Dedifferentiated amniotic fluid mesenchymal stem cell (primary cell): ENCODE measurements around the gene KCNJ3.

Source experiments
- DNase-seq: peaks from one replicate; pipeline ENCODE4 v3.0.0-alpha.2; 2016; ENCODE audit errors: extremely low spot score

Gene KCNJ3

GRCh38 chr2:154706660-154707059 lies 8.2 kb downstream of the KCNJ3 start:
- no peak for DNase-seq

GRCh38 chr2:154707994-154708575 lies 9.6 kb downstream of the KCNJ3 start:
- no peak for DNase-seq

GRCh38 chr2:154709215-154709614 lies 10.7 kb downstream of the KCNJ3 start:
- no peak for DNase-seq

GRCh38 chr2:154710078-154710477 lies 11.6 kb downstream of the KCNJ3 start:
- DNase-seq: no peak

- DNase-seq: no peak
Measured at GRCh38 chr2:154710685-154711084, 12.2 kb downstream of the KCNJ3 start.

- DNase-seq: no peak
Measured at GRCh38 chr2:154713675-154714074, 15.2 kb downstream of the KCNJ3 start.

- DNase-seq: no peak
Measured at GRCh38 chr2:154720651-154721050, 22.2 kb downstream of the KCNJ3 start.

GRCh38 chr2:154724194-154724797 lies 25.8 kb downstream of the KCNJ3 start:
- no peak for DNase-seq

GRCh38 chr2:154740361-154740760 lies 41.9 kb downstream of the KCNJ3 start:
- no peak for DNase-seq

- DNase-seq: no peak
Measured at GRCh38 chr2:154758871-154759270, 60.4 kb downstream of the KCNJ3 start.

GRCh38 chr2:154762638-154763037 lies 64.1 kb downstream of the KCNJ3 start:
- DNase-seq: no peak

- no peak for DNase-seq
Measured at GRCh38 chr2:154771664-154772284, 73.3 kb downstream of the KCNJ3 start.

GRCh38 chr2:154776825-154777224 lies 78.3 kb downstream of the KCNJ3 start:
- no peak for DNase-seq

- DNase-seq: no peak
Measured at GRCh38 chr2:154794406-154794805, 95.9 kb downstream of the KCNJ3 start.

GRCh38 chr2:154795651-154796050 lies 97.2 kb downstream of the KCNJ3 start:
- DNase-seq: no peak

- no peak for DNase-seq
Measured at GRCh38 chr2:154804451-154804850, 106.0 kb downstream of the KCNJ3 start.

- DNase-seq: no peak
Measured at GRCh38 chr2:154813636-154814035, 115.1 kb downstream of the KCNJ3 start.

GRCh38 chr2:154814856-154815255 lies 116.4 kb downstream of the KCNJ3 start:
- no peak for DNase-seq

- DNase-seq: no peak
Measured at GRCh38 chr2:154825358-154825757, 126.9 kb downstream of the KCNJ3 start.

- no peak for DNase-seq
Measured at GRCh38 chr2:154826827-154827226, 128.3 kb downstream of the KCNJ3 start.

- no peak for DNase-seq
Measured at GRCh38 chr2:154827286-154827685, 128.8 kb downstream of the KCNJ3 start.

GRCh38 chr2:154832711-154833110 lies 134.2 kb downstream of the KCNJ3 start:
- no peak for DNase-seq

GRCh38 chr2:154836632-154837031 lies 138.1 kb downstream of the KCNJ3 start:
- DNase-seq: no peak

- no peak for DNase-seq
Measured at GRCh38 chr2:154837035-154837434, 138.5 kb downstream of the KCNJ3 start.
